Measurements from ENCODE around the gene WIPF2.

The WIPF2 gene

GRCh38 chr17:40268141-40268712, 49.1 kb downstream of the WIPF2 start:
- ChIA-PET POLR2A (interaction anchor here (1.5 kb wide), 1 partner anchor 49 kb away, joined by 3 read pairs; the partner anchor contains the start of gene WIPF2), CTCF (interaction anchor here (0.5 to 1.6 kb wide), 6 partner anchors 12 to 319 kb away, joined by 3 to 6 read pairs (median 5); no protein-coding TSS in a partner anchor)
- Histone ChIP-seq H3K4me3 (ENCODE audit: low read depth, low read length) (no peak overlapping the region), H3K4me1 (ENCODE audit: control insufficient read depth, insufficient read depth, low read length) (no peaks in the 10 kb centered on the region), H3K36me3 (ENCODE audit: control insufficient read depth in 2 of 2, insufficient read depth in 1 of 2, low read length in 2 of 2) (peaks cover 67 to 83% of the 10 kb centered on the region in 2 experiments), H3K9me3 (ENCODE audit: control insufficient read depth, insufficient read depth, low read depth, low read length) (no peaks in the 10 kb centered on the region), H3K27ac (ENCODE audit: extremely low read depth, low read depth, low read length) (no peak overlapping the region)
- no peak for TF ChIP-seq ZNF530 (tag by site-specific recombination; IDR thresholded peaks at IDR 0.05; ENCODE audit: low read depth)
- no peak for TF ChIP-seq ZNF354C (tag by site-specific recombination; IDR thresholded peaks at IDR 0.05; ENCODE audit: borderline replicate concordance, low read depth)
- TF ChIP-seq ZNF223 (tag by site-specific recombination; IDR thresholded peaks at IDR 0.05): no peak
- no peak for TF ChIP-seq ZNF112 (tag by site-specific recombination; IDR thresholded peaks at IDR 0.05)
- no peak for TF ChIP-seq ZNF510 (tag by site-specific recombination; IDR thresholded peaks at IDR 0.05; ENCODE audit: insufficient replicate concordance)
- no peak for TF ChIP-seq PRDM1 (tag by site-specific recombination; IDR thresholded peaks at IDR 0.05)
- TF ChIP-seq ZNF658 (tag by site-specific recombination; IDR thresholded peaks at IDR 0.05): no peak

- Histone ChIP-seq H3K4me1 (ENCODE audit: control insufficient read depth, insufficient read depth, low read length) (no peaks in the 10 kb centered on the region), H3K4me3 (ENCODE audit: low read depth, low read length) (no peak overlapping the region), H3K36me3 (ENCODE audit: control insufficient read depth in 2 of 2, insufficient read depth in 1 of 2, low read length in 2 of 2) (peaks cover 62 to 82% of the 10 kb centered on the region in 2 experiments), H3K27ac (ENCODE audit: extremely low read depth, low read depth, low read length) (no peak overlapping the region), H3K9me3 (ENCODE audit: control insufficient read depth, insufficient read depth, low read depth, low read length) (no peaks in the 10 kb centered on the region)
- POLR2A ChIA-PET: no interaction called here
- no peak for TF ChIP-seq GLIS1 (tag by site-specific recombination; IDR thresholded peaks at IDR 0.05)
- no peak for TF ChIP-seq BCL6B (tag by site-specific recombination; IDR thresholded peaks at IDR 0.05)
- no peak for TF ChIP-seq FEZF1 (tag by site-specific recombination; IDR thresholded peaks at IDR 0.05)
- CTCF ChIA-PET: interaction anchor here (0.8 kb wide), 1 partner anchor 77 kb away, joined by 3 read pairs; no protein-coding TSS in a partner anchor
These were observed 59.3 kb downstream of the WIPF2 start for GRCh38 chr17:40278414-40278813.

- H3K27ac ChIP-seq (ENCODE audit: extremely low read depth, low read depth, low read length): no peak overlapping the region
- ChIA-PET CTCF (no interaction called here), POLR2A (no interaction called here)
- no peak overlapping the region for H3K4me3 ChIP-seq (ENCODE audit: low read depth, low read length)
- H3K4me1 ChIP-seq (ENCODE audit: control insufficient read depth, insufficient read depth, low read length): no peaks in the 10 kb centered on the region
- no peaks in the 10 kb centered on the region for H3K9me3 ChIP-seq (ENCODE audit: control insufficient read depth, insufficient read depth, low read depth, low read length)
- H3K36me3 ChIP-seq (ENCODE audit: control insufficient read depth in 2 of 2, insufficient read depth in 1 of 2, low read length in 2 of 2): peaks cover 54 to 77% of the 10 kb centered on the region in 2 experiments
- no peak for TF ChIP-seq ZNF560 (tag by site-specific recombination; IDR thresholded peaks at IDR 0.05; ENCODE audit: borderline replicate concordance)
- no peak for TF ChIP-seq SCRT1 (tag by site-specific recombination; IDR thresholded peaks at IDR 0.05; ENCODE audit: borderline replicate concordance)
- TF ChIP-seq ZNF664 (tag by site-specific recombination; IDR thresholded peaks at IDR 0.05): no peak
- TF ChIP-seq MEIS1 (CRISPR knock-in tag; IDR thresholded peaks at IDR 0.05; ENCODE audit: borderline replicate concordance): no peak
- TF ChIP-seq ZNF354C (tag by site-specific recombination; IDR thresholded peaks at IDR 0.05; ENCODE audit: borderline replicate concordance, low read depth): no peak
- TF ChIP-seq ZNF155 (tag by site-specific recombination; IDR thresholded peaks at IDR 0.05): no peak
- TF ChIP-seq TRIM28 (IDR thresholded peaks at IDR 0.05; ENCODE audit: borderline replicate concordance, low read length): no peak
- TF ChIP-seq ZNF658 (tag by site-specific recombination; IDR thresholded peaks at IDR 0.05): no peak
- TF ChIP-seq FEZF1 (tag by site-specific recombination; IDR thresholded peaks at IDR 0.05): no peak
- no peak for TF ChIP-seq ZNF169 (tag by site-specific recombination; IDR thresholded peaks at IDR 0.05)
These were observed 60.3 kb downstream of the WIPF2 start for GRCh38 chr17:40279402-40279801.

GRCh38 chr17:40281663-40282062, 62.6 kb downstream of the WIPF2 start:
- CTCF ChIA-PET: interaction anchor here (1.3 to 6.1 kb wide), 4 partner anchors 11 to 80 kb away, joined by 3 to 40 read pairs (median 8); no protein-coding TSS in a partner anchor
- Histone ChIP-seq H3K36me3 (ENCODE audit: control insufficient read depth in 2 of 2, insufficient read depth in 1 of 2, low read length in 2 of 2) (peaks cover 32 to 60% of the 10 kb centered on the region in 2 experiments), H3K4me1 (ENCODE audit: control insufficient read depth, insufficient read depth, low read length) (no peaks in the 10 kb centered on the region), H3K4me3 (ENCODE audit: low read depth, low read length) (no peak overlapping the region), H3K9me3 (ENCODE audit: control insufficient read depth, insufficient read depth, low read depth, low read length) (no peaks in the 10 kb centered on the region), H3K27ac (ENCODE audit: extremely low read depth, low read depth, low read length) (no peak overlapping the region)
- POLR2A ChIA-PET: interaction anchor here (5.9 kb wide), 1 partner anchor 62 kb away, joined by 33 read pairs; the partner anchor contains the start of gene WIPF2
- TF ChIP-seq PRDM10 (tag by site-specific recombination; IDR thresholded peaks at IDR 0.05) (peak; percentile 66), GLIS1 (tag by site-specific recombination; IDR thresholded peaks at IDR 0.05) (no peak), SCRT1 (tag by site-specific recombination; IDR thresholded peaks at IDR 0.05; ENCODE audit: borderline replicate concordance) (no peak), HOXC10 (CRISPR knock-in tag; IDR thresholded peaks at IDR 0.05) (no peak), ZFP3 (tag by site-specific recombination; IDR thresholded peaks at IDR 0.05; ENCODE audit: low read depth) (no peak)
